Keratinocyte (primary cell): ENCODE results near the gene ZNF804B. TPM values are rescaled to one million over a fixed set of nuclear protein-coding genes. Genes with fewer than 3 reads are reported as not detected.

ENCODE experiments used
- DNase-seq: peaks from one replicate; pipeline ENCODE4 v3.0.0-alpha.2; 2011; ENCODE audit warnings: low read depth, missing footprints, low spot score
- FAIRE-seq: peaks from 2 replicates; lab custom pipeline; 2011; peaks lifted over from hg19 to GRCh38; lab: Jason Lieb, UNC
- H2AFZ ChIP-seq: 2 replicates; pipeline ENCODE4 v1.6.0; 2012; ENCODE audit warnings: low read length, control low read depth, inconsistent platforms; ENCODE audit not compliant: control insufficient read depth
- H3K27ac ChIP-seq: 2 replicates; pipeline ENCODE4 v1.5.1; 2011; ENCODE audit warnings: low read length; ENCODE audit not compliant: control insufficient read depth, insufficient read depth
- H3K27me3 ChIP-seq: 3 replicates; pipeline ENCODE4 v1.6.0; 2011; ENCODE audit warnings: low read length; ENCODE audit not compliant: control insufficient read depth, insufficient read depth; ENCODE audit errors: extremely low read depth
- H3K36me3 ChIP-seq, 2 experiments: 2 replicates in 1 of 2; 3 replicates in 1 of 2; pipeline ENCODE4 v1.5.1; 2011; ENCODE audit warnings: low read length in 2 of 2, mild to moderate bottlenecking in 1 of 2; ENCODE audit not compliant: control insufficient read depth in 2 of 2, insufficient read depth in 2 of 2; ENCODE audit errors: extremely low read depth in 1 of 2
- H3K4me1 ChIP-seq: 3 replicates; pipeline ENCODE4 v1.5.1; 2011; ENCODE audit warnings: low read length; ENCODE audit not compliant: control insufficient read depth, insufficient read depth; ENCODE audit errors: extremely low read depth
- H3K4me2 ChIP-seq: 3 replicates; pipeline ENCODE4 v1.6.0; 2011; ENCODE audit warnings: low read depth, low read length; ENCODE audit not compliant: control insufficient read depth, insufficient read depth; ENCODE audit errors: extremely low read depth
- H3K4me3 ChIP-seq, 3 experiments: fragments of 200-600 bp in 1 of 3; sonication (generic) in 1 of 3; 2 replicates in 2 of 3; 3 replicates in 1 of 3; pipeline ENCODE4 v1.5.1; 2011 to 2016; ENCODE audit warnings: low read length in 3 of 3, mild to moderate bottlenecking in 3 of 3, control low read depth in 2 of 3, inconsistent platforms in 1 of 3, low read depth in 1 of 3, mixed read lengths in 1 of 3, mixed run types in 1 of 3, moderate library complexity in 1 of 3; ENCODE audit not compliant: control insufficient read depth in 2 of 3, insufficient read depth in 2 of 3; ENCODE audit errors: extremely low read depth in 1 of 3
- H3K79me2 ChIP-seq: 2 replicates; pipeline ENCODE4 v1.6.0; 2012; ENCODE audit warnings: low read length; ENCODE audit not compliant: control insufficient read depth, insufficient read depth
- H3K9ac ChIP-seq: 3 replicates; pipeline ENCODE4 v1.6.0; 2011; ENCODE audit warnings: low read length; ENCODE audit not compliant: control insufficient read depth, insufficient read depth; ENCODE audit errors: extremely low read depth
- H3K9me1 ChIP-seq: 3 replicates; pipeline ENCODE4 v1.6.0; 2011; ENCODE audit warnings: low read length; ENCODE audit not compliant: control insufficient read depth, insufficient read depth; ENCODE audit errors: extremely low read depth
- H3K9me3 ChIP-seq: 2 replicates; pipeline ENCODE4 v1.5.1; 2012; ENCODE audit warnings: low read depth, low read length; ENCODE audit not compliant: control insufficient read depth
- H4K20me1 ChIP-seq: 3 replicates; pipeline ENCODE4 v1.6.0; 2011; ENCODE audit warnings: low read length; ENCODE audit not compliant: control insufficient read depth, insufficient read depth; ENCODE audit errors: extremely low read depth
- CTCF ChIP-seq, 3 experiments: IDR thresholded peaks in 1 of 3; conservative IDR thresholded peaks in 1 of 3; optimal IDR thresholded peaks in 1 of 3; 2 replicates in 2 of 3; 3 replicates in 1 of 3; pipeline versions ENCODE3 to v1.5.1; 2011; ENCODE audit warnings: low read length in 3 of 3, mild to moderate bottlenecking in 3 of 3, moderate library complexity in 2 of 3, control low read depth in 1 of 3, inconsistent platforms in 1 of 3; ENCODE audit not compliant: insufficient read depth in 2 of 3; ENCODE audit errors: extremely low read depth in 1 of 3
- EZH2 ChIP-seq: IDR thresholded peaks from one replicate; pipeline ENCODE4 v1.6.1; 2012; ENCODE audit warnings: inconsistent platforms, mild to moderate bottlenecking, low read length, moderate library complexity
- dilution Hi-C: fragments of 300-500 bp; cut with MboI; formaldehyde crosslinking; loops from one replicate; pipeline ENCODE4 v1.7.0; 2020; ENCODE audit warnings: low sequenced_read_pairs; ENCODE audit not compliant: extremely low pct_ligation_motif_present
- polyA plus RNA-seq, 5 experiments: library from polyadenylated mRNA; depleted of rRNA in 3 of 5; stranded (reverse) in 3 of 5; stranded (forward) in 1 of 5; unstranded in 1 of 5; fragments of >200 nt; gene quantifications; 1 replicate in 1 of 5; 2 replicates in 3 of 5; 3 replicates in 1 of 5; pipeline versions ENCODE4 v1.2.1 to v1.2.3, GENCODE V29; 2011 to 2012; ENCODE audit warnings: missing spikeins in 2 of 5, low read depth in 1 of 5, low replicate concordance in 1 of 5

Gene ZNF804B
- polyA plus RNA-seq, 1 donor (not counting 4 experiments of a cell fraction or from before 2014, with no cell fraction given) = not detected

DNA sequence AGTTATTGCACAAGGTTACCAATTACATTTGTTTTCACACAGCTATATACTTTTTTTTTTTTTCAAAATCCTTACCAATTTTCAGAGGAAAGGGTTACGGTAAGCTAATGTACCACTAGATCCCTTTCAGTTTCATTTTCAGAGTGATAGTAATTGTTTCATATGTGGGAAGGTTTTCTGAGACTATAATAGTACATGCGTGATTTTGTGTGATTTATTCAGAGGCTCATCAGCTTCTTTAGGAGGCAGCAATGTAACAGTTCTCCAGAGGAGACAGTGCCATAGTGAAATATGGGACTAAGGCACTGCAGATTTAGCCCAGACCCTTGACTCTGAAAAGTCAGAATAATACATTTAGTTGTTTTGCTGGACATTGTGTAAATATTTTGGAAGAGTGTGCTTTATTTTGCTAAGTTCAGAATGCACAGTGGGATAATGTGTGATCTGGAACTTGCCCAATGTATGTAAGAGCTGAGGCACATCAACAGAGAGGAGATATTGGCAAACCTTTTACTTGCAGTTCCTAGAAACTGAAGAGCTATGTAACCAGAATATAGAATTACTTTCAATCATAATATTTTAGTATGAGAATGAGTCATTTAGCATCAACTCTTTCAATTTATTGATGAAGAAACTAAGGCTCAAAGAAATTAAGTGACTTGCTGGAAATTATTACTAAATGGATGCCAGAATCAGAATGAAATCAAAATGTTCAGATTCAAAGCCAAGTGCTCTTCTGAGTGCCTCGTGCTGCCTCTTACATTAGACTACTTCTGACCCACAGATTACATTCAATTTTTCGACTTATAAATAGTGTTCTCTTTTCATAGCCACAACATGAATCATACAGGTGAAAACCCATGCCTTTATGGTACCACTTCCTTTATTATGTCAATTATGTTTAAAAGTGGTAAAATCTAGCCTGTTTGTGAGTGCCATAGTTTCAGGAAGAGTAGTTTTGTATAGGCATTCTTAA, 243.8 kb downstream of the ZNF804B start:
- no peak overlapping the region for H3K9ac ChIP-seq
- DNase-seq = no peak
- no peaks in the 10 kb centered on the region for H3K79me2 ChIP-seq
- no peak for TF ChIP-seq EZH2
- no peak for TF ChIP-seq CTCF (optimal IDR thresholded peaks at IDR 0.05 in 1 of 3, IDR thresholded peaks at IDR 0.05 in 1 of 3, conservative IDR thresholded peaks at IDR 0.05 in 1 of 3; ENCODE audit: extremely low read depth in 1 of 3, insufficient read depth in 2 of 3, low read length in 3 of 3)
- no peaks in the 10 kb centered on the region for H3K9me3 ChIP-seq
- no peak overlapping the region for H2AFZ ChIP-seq
- H3K4me2 ChIP-seq = no peak overlapping the region
- H3K4me3 ChIP-seq = no peak overlapping the region
- FAIRE-seq = no peak
- H4K20me1 ChIP-seq = no peaks in the 10 kb centered on the region
- H3K4me1 ChIP-seq = no peaks in the 10 kb centered on the region
- no peaks in the 10 kb centered on the region for H3K9me1 ChIP-seq
- no peaks in the 10 kb centered on the region for H3K36me3 ChIP-seq
- no peaks in the 10 kb centered on the region for H3K27me3 ChIP-seq
- no peak overlapping the region for H3K27ac ChIP-seq
- dilution Hi-C loops = no loop called here

- FAIRE-seq (no peak), DNase-seq (no peak)
- H4K20me1 ChIP-seq = no peaks in the 10 kb centered on the region
- no peaks in the 10 kb centered on the region for H3K4me1 ChIP-seq
- no peaks in the 10 kb centered on the region for H3K79me2 ChIP-seq
- no peaks in the 10 kb centered on the region for H3K9me3 ChIP-seq
- TF ChIP-seq EZH2 (no peak), CTCF (optimal IDR thresholded peaks at IDR 0.05 in 1 of 3, IDR thresholded peaks at IDR 0.05 in 1 of 3, conservative IDR thresholded peaks at IDR 0.05 in 1 of 3; ENCODE audit: extremely low read depth in 1 of 3, insufficient read depth in 2 of 3, low read length in 3 of 3) (no peak)
- H3K36me3 ChIP-seq = no peaks in the 10 kb centered on the region
- no peak overlapping the region for H3K4me3 ChIP-seq
- H3K27me3 ChIP-seq = no peaks in the 10 kb centered on the region
- H3K9me1 ChIP-seq = no peaks in the 10 kb centered on the region
- dilution Hi-C loops = no loop called here
- no peak overlapping the region for H3K4me2 ChIP-seq
- H3K27ac ChIP-seq = no peak overlapping the region
- no peak overlapping the region for H2AFZ ChIP-seq
- no peak overlapping the region for H3K9ac ChIP-seq
Measured at GRCh38 chr7:89012016-89012415, 252.5 kb downstream of the ZNF804B start.
